ENCODE data around the gene ST6GALNAC4. TPM values are rescaled to one million over a fixed set of nuclear protein-coding genes. Genes with fewer than 3 reads are reported as not detected.

The ST6GALNAC4 gene
- total RNA-seq, 4 donors from 2014 or later: 20.3 to 44.8 (median 35.9) TPM

GRCh38 chr9:127953154-127953553 is 36.3 kb upstream of the ST6GALNAC4 start:
- Histone ChIP-seq H3K27ac (replicated peaks in 1 of 4) (peak overlapping the region in 2 of 4 donors; percentile 69 to 75), H3K9me3 (no peaks in the 10 kb centered on the region), H3K4me3 (no peak overlapping the region), H3K27me3 (no peaks in the 10 kb centered on the region), H3K4me1 (peaks cover 54 to 77% (median 75%) of the 10 kb centered on the region in 4 donors), H3K36me3 (peaks cover 0 to 14% (median 0%) of the 10 kb centered on the region in 4 donors)
- 97% methylated on average over 1 of the region's 1 CpG for WGBS
- intact Hi-C loops (cut with DNase I): no loop called here
- no peak for DNase-seq (ENCODE audit: extremely low spot score)
- no peak for TF ChIP-seq POLR2AphosphoS5 (IDR thresholded peaks at IDR 0.05)
- TF ChIP-seq EP300 (IDR thresholded peaks at IDR 0.05): no peak
- TF ChIP-seq CTCF (IDR thresholded peaks at IDR 0.05): no peak
- TF ChIP-seq POLR2A (IDR thresholded peaks at IDR 0.05; ENCODE audit: low read depth): no peak

GRCh38 chr9:127950513-127951289 is 33.9 kb upstream of the ST6GALNAC4 start:
- TF ChIP-seq POLR2AphosphoS5 (IDR thresholded peaks at IDR 0.05) (peak; percentile 58 to 79), POLR2A (IDR thresholded peaks at IDR 0.05; ENCODE audit: low read depth) (no peak)
- Histone ChIP-seq H3K27me3 (no peaks in the 10 kb centered on the region), H3K4me3 (peak overlapping the region in 2 of 4 donors; percentile 2 to 12), H3K4me1 (peaks cover 64 to 83% (median 81%) of the 10 kb centered on the region in 4 donors), H3K9me3 (no peaks in the 10 kb centered on the region), H3K27ac (replicated peaks in 1 of 4) (peak overlapping the region; percentile 56 to 65 (median 60)), H3K36me3 (peaks cover 0 to 27% (median 5%) of the 10 kb centered on the region in 4 donors)
- intact Hi-C loops (cut with DNase I): no loop called here
- DNase-seq (ENCODE audit: extremely low spot score): no peak
- WGBS: 64% methylated on average over 19 of the region's 21 CpGs

- peak overlapping the region in 2 of 4 donors; percentile 2 to 12 for H3K4me3 ChIP-seq
- no peaks in the 10 kb centered on the region for H3K9me3 ChIP-seq
- H3K36me3 ChIP-seq: peaks cover 6 to 34% (median 12%) of the 10 kb centered on the region in 4 donors
- TF ChIP-seq POLR2A (IDR thresholded peaks at IDR 0.05; ENCODE audit: low read depth): no peak
- no peak for TF ChIP-seq EP300 (IDR thresholded peaks at IDR 0.05)
- no peak for TF ChIP-seq POLR2AphosphoS5 (IDR thresholded peaks at IDR 0.05)
- no peak for TF ChIP-seq CTCF (IDR thresholded peaks at IDR 0.05)
- peaks cover 60 to 80% (median 78%) of the 10 kb centered on the region in 4 donors for H3K4me1 ChIP-seq
- no peaks in the 10 kb centered on the region for H3K27me3 ChIP-seq
- DNase-seq (ENCODE audit: extremely low spot score): no peak
- 84% methylated on average over 13 of the region's 17 CpGs for WGBS
- H3K27ac ChIP-seq (replicated peaks in 1 of 4): peak overlapping the region; percentile 56 to 65 (median 60)
- intact Hi-C loops (cut with DNase I): no loop called here
Measured at GRCh38 chr9:127949827-127950512, 33.1 kb upstream of the ST6GALNAC4 start.

- Histone ChIP-seq H3K36me3 (peaks cover 13 to 49% (median 22%) of the 10 kb centered on the region in 4 donors), H3K27ac (replicated peaks in 1 of 4) (peak overlapping the region in 3 of 4 donors; percentile 27 to 40 (median 34)), H3K4me3 (no peak overlapping the region), H3K27me3 (no peaks in the 10 kb centered on the region), H3K9me3 (no peaks in the 10 kb centered on the region), H3K4me1 (peaks cover 52 to 75% (median 71%) of the 10 kb centered on the region in 4 donors)
- intact Hi-C loops (cut with DNase I): no loop called here
- TF ChIP-seq CTCF (IDR thresholded peaks at IDR 0.05) (no peak), POLR2A (IDR thresholded peaks at IDR 0.05; ENCODE audit: low read depth) (no peak), POLR2AphosphoS5 (IDR thresholded peaks at IDR 0.05) (no peak)
- no peak for DNase-seq (ENCODE audit: extremely low spot score)
- 90% methylated on average over 6 of the region's 17 CpGs for WGBS
Measured at GRCh38 chr9:127947841-127948710, 31.2 kb upstream of the ST6GALNAC4 start.

Measured in esophagus muscularis mucosa (tissue), 4 donors.